Measurements from ENCODE around the gene FUT7. TPM values are rescaled to one million over a fixed set of nuclear protein-coding genes. Genes with fewer than 3 reads are reported as not detected.
"Not testable (repeated sequence)": the region's sequence is repeated elsewhere in the genome, so short reads cannot be mapped to it uniquely, and the experiment has no call there.

FUT7 gene
- polyA plus RNA-seq, 1 donor = not detected

DNA sequence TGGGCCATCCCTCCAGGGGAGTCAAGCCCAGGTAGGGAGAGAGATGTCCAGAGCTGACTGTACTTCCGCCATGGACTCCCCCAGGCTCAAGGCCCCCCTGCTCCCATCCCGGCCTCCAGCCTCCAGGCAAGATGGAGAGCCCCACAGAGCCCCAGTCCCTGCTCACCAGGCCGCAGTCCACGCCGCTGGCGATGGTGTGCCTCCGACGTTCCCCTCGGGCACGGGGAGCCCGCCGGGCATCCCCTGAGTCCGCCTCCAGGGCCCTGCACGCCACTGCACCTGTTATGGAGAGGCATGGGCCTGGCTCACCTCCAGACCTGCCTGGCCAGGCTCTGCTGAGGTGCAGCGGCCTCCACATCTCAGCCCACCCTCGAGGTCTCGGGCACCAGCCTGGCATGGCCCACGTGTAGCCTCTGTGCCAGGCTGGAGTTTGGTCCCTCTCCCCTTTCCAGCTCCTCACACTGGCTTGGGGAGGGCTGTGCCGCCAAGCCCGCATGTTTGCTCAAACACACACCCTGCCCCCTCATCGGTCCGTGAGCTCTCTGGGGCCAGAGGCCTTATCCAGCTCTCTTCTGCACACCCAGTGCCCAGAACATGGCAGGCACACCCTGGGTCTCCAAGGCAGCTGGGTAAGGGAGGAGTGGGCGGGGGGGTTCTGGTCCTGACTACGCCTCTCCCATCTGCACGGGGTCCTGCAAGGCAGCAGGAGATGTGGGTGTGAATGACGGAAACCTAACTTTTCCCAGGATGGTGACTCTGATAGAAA, 34.4 kb upstream of the FUT7 start:
- no peak for DNase-seq

DNA sequence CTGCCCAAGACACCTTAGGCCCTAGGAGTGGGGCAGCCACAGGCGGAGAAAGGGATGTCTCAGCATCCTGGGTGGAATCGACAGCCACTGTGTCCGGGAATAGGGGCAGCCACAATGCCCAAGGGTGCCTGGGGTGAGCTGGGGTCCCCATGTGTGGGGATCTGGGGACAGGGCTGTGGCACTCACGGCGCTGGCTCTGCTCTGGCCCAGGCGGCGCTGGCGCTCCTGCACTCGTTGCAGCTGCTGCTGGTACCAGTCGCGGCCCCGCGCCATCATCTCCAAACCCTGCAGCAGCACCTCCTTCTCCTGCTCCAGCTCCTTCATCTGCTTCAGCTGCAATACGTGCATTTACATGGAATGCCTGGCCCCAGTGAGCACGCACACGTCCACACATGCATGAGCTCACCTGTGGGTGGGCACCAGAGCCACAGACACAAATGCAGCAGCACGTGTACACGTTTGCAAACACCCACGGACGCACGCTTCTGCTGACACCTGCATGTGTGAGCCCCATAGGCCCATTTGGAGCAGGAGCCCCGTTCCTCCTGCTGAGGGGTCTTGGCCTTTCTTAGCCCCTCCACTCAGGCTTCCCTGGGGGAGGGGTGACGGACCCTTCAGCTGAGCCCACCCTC, 33.6 kb upstream of the FUT7 start:
- DNase-seq = no peak

DNA sequence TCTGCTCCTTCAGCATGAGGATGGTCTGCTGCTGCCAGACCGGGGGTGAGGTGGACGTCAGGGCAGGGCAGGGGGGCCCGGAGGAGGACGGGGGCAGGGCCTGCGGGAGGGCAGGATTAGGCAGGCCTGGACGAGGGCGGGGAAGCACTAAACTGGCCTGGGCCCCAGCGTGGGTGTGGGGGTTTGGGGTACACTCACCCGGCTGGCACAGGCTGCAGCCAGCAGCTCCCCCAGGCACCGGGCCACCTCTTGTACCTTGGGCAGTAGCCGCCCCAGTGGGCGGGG, 32.9 kb upstream of the FUT7 start:
- DNase-seq = no peak

DNA sequence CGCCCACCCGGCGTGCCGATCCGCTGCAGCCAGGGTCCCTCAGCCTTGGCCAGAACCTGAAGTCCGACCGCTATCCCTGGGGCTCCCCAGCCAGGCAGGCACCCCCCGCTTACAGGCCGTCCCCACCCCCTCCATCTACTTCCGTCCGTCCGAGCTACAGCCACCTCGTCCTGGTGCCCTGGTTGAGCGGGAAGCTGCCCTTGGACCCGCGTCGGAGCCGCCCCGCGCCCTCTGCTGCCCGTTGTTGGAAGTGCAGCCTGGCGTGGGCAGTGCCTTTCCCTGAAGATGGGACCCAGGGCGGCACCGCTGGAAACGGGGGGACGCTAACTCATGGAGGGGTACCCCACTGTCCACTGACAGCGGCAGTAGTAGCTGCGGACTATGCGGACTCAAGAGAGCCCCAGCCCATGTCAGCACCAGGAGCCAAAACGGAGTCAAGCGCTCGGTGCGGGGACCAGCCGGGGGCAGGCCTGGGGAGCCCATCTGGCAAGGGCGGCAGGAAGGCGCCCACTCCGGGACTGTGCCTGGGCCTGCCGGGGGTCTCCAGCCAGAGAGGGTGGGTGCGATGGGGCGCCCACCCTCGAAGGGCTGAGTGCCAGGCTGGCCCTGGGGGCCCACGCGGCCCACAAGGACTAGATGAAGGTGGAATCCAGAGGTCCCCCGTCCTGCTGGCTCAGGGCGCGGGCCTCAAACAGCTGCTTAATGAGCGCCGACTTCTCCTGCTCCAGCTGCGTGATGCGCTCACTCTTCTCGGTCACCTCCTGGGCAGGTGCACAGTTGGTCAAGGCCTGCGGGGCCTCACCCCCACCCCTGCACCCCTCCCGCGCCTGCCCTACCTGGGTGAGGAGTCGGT, 32.4 kb upstream of the FUT7 start:
- no peak for DNase-seq

DNA sequence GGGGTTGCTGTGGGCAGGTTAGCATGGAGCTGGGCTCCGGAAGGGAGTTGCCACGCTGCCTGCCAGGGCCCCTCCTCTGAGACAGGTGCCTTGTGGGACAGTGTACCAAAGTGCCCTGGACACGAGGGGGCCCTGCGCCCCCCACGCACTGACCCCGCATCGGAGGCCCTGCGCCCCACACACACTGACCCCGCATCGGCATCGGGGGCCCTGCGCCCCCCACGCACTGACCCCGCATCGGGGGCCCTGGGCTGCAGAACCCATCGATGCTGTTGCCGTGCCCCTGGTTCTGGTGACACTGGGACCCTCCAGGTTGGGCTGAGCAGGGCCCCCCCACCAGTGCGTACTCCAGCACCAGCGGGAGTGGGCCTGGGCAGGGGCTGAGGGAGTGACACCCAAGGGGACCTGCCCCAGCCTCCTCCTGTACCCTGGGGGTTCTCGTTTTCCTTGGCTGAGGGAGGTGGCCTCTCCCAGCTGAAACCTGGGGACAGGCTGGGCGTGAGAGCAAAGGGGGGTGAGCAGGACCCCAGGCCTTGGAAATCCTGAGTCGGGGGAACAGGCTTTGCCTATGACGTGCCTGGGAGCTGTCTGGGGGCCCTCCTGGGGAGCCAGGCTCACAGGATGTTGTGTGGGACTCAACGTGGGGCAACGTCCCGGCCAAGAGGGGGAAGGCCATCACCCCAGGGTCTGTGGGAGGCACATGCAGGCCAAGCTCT, 31.6 kb upstream of the FUT7 start:
- DNase-seq = no peak

DNA sequence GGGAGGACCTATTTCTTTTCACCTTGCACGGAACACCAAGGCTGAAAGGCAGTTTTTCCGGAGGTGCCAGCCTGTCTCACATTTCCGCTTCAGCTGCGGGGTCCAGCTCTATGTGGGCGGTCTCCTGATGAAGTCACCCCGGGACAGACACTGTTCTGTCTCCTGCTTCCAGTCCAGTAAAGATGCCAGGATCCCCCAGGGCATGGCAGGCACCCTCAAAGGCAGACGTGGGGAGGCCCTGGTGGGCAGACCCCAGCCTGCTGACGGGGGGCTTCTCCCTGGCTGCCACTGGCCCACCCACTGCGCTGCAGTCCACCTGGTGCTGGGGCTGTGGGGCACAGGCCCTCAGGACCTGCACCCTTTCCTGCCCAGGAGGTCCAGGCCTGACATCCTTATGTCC, 30.9 kb upstream of the FUT7 start:
- not testable (repeated sequence) for DNase-seq

DNA sequence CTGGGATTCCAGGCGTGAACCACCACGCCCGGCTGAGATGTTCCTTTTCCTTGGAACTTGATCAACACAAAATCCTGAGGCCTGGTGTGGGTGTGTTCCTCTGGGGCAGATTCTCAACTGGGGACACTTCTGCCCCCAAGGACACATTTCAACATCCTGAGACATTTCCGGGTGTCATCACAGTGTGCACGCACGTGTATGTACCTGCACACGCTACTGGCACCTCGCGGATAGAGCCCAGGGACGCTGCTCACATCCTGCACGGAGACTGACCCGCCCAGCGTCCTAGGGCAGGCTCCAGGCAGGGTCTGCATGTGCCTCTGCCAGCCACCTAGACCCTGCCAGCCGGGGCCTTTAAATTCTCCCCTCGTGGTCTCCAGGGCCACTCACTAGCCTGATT, 30.5 kb upstream of the FUT7 start:
- no peak for DNase-seq

DNA sequence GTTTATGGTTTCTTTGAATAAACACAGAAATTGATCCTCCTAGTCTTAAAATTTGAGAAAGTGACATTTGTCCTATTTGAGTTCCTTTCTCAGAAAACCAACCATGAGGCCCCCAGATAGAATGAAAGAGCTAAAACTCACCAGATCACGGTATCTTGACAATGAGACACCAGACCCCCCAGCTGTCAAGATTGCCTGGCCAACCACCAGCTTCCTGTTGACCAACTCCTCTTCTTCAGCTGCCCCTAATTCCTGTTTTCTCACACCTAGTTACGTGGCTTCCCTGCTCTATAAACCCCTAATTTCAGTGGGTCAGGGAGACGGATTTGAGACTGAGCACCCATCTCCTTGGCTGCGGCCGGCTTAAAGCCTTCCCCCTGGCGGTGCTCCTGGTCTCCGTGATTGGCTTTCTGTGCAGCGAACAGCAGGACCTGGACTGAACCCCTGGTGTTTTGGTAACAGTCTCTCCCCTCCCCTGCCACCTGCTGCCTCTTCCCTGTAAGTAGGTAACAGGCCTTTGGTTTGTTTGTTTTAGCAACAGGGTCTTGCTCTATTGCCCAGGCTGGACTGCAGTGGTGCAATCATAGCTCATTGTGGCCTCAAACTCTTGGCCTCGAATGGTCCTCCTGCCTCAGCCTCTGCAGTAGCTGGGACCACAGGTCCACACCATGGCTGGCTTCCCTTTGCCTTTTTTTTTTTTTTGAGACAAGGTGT, 26.8 kb upstream of the FUT7 start:
- DNase-seq = no peak

DNA sequence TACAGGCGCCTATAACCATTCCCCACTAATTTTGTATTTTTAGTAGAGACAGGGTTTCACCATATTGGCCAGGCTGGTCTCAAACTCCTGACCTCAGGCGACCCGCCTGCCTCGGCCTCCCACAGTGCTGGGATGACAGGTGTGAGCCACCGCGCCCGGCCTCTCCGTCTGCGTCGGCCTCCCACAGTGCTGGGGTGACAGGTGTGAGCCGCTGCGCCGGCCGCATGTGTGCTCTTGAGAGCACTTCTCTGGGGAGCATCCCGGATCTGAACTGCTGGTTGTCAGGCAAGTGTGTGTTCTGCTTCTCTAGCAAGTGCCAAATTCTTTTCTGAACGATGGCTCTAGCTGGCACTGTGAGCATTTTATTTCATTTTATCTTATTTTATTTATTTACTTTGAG, 25.7 kb upstream of the FUT7 start:
- DNase-seq = no peak

DNA sequence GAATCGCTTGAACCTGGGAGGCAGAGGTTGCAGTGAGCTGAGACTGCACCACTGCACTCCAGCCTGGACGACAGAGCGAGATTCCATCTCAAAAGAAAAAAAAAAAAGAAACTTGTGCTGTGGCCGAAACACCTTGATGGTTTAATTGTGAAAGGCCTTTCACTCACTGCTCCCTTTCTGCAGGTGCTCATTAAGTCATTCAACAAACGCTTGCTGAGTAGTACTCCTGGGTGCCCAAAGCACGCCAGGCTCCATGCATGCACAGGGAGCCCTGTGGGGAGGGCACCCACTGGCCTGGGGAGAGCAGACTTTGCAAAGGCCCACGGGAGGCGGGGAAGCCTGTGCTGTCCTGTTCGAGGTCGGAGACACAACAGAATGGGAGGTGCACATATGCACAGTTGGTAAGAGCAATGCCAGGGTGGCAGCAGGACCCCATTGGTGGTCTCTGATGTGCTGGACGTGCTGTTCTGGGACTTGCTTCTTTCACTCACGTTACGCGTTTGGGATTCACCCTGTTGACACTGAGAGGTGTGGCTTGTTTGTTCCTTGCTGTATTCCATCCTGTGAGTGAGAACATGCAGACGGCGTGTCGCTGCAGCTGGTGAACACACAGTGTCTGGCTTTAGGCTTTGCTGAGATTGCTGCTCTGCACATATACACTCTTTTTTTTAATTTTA, 25.0 kb upstream of the FUT7 start:
- DNase-seq = no peak

DNA sequence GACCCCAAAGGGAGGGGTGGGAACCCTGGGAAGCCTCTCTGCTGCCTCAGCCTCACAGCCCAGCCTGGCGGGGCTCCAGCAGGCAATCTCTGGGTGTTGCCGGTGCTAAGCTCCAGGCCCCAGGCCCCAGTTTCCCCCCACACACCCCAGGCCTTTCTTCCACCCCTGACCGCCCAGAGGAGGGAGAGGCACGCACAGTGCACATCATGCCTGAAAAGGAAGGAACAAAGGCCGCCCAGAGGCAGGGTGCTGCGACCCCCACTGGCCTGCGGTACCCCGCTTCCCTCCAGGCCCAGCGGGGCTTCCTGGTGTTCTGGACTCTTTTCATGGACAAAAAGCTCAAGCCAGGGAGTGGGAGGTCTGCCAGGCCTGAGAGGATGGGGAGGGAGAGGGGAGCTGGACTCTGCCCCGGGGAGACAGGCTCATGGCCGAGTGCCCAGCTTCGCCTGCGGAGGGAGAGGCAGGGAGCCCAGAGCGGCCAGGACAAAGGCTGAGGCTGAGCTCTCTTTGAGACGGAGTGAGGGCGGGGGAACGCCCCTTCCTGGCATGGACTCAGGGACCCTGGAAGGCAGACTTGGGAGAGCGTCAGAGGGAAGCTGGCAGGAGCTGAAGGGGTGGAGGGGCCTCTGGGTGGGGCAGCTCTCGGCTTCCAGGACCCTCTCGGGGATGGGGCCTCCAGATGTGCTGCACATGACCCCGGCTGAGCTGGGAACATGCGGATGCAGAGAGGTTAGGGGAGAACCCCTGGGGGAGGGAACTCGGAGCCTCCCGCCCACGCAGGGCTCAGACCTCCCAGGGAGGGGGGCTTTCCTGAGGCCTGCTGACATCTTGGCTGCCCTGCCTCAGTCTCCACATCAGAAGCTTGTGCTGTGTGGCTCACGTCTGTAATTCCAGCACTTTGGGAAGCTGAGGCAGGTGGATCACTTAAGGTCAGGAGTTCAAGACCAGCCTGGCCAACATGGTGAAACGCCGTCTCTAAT, 23.8 kb upstream of the FUT7 start:
- no peak for DNase-seq

DNA sequence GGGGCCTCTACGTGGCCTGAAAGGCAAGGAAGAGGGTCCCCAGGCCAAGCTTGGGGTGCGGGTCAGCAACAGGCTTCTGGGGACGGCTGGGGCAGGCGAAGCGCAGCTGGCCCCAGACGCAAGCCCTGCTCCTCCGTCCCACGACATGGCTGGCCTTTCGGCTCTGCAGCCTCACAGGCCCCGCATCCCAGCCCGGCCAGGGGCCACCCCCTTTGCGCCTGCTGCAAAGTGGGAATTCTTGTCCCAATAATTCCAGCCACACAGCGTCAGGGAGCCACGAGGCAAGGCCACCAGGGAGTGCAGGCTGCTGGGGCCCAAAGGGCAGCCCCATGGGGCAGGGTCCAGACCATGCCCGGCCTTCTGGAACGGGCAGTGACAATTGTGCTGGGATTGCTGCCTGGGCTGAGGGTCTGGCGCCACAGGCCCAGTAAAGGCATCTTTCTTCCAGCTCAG, 23.1 kb upstream of the FUT7 start:
- no peak for DNase-seq

DNA sequence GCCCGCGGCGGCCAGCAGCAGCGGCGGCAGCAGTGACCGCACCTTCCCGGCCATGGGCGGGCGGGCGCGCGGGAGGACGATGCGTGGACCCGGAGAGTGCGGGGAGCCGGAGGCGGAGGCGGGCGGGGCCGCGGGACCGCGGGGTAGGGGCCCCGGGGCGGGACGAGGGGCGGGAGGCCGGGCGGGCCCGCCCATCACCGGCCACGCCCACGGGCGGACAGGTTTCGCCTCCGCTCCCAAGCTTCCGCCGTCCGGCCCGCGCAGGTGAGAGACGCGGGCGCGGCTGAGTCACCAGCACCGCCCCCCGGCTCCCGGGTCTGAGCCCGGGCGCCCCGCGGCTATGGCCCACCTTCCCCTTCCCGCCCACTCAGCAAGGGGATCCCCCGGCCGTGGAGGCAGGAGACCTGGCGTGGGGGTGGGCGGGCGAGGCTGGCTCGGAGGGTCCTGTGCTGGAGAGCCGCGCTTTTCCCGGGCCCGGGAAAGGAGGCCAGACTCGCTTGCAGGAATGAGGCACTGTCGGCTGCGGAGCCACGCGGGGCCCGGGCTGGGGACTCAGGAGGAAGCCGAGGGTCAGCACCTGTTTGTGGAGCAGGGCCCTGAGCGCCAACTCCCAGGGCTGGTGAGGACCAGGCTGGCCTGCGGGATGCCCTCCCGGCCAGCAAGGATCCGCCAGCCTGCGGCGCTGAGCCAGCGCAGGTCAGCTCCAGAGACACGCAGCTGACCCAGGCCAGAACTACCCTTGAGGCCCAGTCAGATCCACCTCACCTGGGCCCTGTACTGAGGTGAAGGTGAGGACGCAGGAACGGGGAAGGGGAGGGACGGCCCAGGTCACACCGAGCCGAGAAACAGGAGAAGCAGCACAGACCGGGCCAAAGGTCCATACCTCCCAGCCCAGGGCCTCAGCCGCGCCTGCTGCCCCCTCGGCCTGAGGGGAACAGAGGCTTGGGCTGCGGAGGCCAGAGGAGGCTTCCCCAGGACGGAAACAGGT, 22.4 kb upstream of the FUT7 start, which contains the start of gene ENTPD2:
TSS of gene ENTPD2 (minus strand) at position 118 of the 988 bp plus-strand sequence. CDS start at position 54, 64 bp downstream.
- no peak for DNase-seq

DNA sequence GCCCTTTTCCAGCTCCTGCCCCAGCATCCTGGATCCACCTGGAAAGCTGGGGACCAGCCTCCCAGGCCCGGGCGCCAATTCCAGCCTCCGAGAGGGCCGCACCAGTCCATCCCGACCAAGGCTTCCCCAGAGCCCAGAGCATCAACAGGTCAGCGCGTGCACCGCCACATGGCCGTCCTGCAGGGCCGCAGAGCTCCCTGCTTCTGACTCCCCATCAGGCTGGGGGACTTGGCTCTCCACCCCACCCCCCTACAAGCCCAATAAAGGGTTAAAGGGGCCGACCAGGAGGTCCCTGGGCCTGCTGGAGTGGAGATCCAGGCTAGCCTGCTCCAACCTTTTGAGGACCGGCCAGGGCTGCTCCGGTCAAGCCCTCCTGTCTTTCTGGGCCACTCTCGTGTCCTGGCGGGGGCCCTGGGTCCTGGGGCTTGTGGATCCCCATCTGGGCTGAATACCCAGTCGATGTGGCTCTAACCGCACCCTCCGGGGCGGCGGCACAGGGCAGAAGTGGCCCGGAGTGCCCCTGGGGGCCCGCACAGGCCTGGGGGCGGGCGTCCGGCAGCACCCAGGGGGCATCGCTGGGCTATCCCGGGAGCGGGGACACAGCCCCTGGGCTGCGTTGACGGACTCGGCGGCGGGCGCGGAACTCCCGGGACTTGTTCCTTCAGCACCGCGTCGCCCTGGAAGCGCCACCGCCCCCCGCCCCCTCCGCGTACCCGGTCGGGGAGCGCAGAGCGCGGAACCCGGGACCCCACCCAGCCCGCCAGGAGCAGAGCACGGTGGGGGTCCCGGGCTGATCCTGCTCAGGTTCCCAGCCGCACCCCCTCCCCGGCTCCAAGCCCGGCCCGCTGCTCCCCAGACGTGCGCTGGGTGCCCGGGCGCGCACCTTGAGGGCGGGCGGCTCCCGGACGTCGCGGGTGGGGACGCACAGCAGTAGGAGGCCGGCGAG, 21.4 kb upstream of the FUT7 start:
- DNase-seq = no peak

DNA sequence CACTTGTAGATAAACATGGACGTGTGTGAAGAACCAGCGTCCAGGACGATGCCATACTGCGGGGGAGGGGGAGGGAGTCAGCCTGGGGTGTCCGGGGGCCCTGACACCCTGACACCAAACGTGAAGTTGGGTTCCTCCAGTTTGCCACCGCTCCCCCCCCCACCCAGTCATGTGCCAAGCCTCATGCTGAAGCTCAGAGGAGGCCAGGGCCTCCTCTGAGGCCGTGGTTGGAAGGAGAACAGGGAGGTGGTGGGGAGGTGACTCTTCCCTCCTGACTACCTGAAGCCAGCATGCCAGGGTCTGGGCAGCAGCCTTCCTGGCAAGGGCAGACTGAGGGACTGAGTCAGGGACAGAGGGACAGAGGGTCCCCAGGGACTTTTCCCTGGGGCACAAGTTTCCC, 20.4 kb upstream of the FUT7 start:
- DNase-seq = no peak

DNA sequence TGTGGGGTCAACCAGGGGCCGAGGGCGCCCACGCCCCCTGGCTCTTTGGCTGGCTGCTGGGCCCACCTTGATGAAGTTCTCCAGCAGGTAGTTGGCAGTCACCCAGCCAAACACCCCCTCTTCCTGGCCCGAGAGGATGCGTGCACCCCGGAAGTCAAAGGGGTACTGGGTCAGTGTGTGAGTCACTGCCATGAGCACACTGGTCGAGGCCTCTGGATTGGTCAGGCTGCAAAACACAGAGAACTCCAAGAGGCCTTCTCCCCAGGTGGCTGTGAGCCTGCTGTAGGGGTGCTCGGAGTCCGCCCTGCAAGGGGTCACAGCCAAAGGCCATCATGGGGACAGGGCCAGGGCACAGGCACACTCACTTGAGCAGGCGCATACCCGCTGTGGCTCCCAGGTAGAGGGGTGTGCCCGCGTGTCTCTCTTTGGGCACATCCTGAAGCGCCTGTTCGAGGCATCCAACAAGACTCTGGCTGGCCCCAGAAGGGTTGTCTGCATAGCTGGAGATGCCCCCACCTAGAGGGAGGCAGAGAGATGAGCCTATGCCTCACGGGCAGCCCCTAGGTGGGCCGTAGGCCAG, 19.3 kb upstream of the FUT7 start:
- DNase-seq = no peak

DNA sequence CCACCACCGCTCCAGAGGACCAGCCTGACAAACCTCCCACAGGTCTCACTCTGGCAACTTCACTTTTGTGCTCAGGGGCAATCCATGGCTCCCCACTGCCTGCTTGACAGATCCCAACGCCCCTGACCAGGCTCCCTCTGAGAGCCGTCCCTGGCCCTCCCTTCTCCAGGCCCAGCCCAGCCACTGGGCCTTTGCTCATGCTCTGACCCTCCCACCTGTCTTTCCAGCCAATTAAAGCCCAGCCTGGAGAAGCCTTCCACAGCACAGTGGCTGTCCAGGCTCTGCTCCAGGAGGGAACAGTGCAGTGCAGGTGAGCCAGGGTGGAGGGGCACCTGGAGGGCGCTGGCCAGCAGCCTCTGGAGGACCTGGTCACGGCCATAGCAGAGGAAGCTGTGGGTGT, 18.7 kb upstream of the FUT7 start:
- no peak for DNase-seq

Measured in left kidney (tissue), 2 donors.